Activated naive CD4-positive, alpha-beta T cell treated with anti-CD3 and anti-CD28 coated beads, Interleukin-2, amount 10 ng/mL, durations not matched to agents 7 days and 5 days (primary cell): ENCODE measurements around the gene ULK1.
A peak's percentile ranks its signal among the peaks of the same experiment; 100 is the strongest.

Experiments
- CTCF ChIA-PET: fragments of 350-600 bp; sonication (Branson Sonifier 250); formaldehyde crosslinking; loops from one replicate; lab custom pipeline; 2021; ENCODE audit warnings: antibody characterized with exemption; lab: Charles Lee
- DNase-seq: peaks from one replicate; pipeline ENCODE4 v3.0.0-alpha.2; 2020
- H3K27ac Mint-ChIP-seq: one replicate; pipeline ENCODE4 v1.8.0; 2021; ENCODE audit warnings: mild to moderate bottlenecking, moderate library complexity, mixed read lengths
- H3K27me3 Mint-ChIP-seq: one replicate; pipeline ENCODE4 v1.8.0; 2021; ENCODE audit warnings: mild to moderate bottlenecking, mixed read lengths
- H3K36me3 Mint-ChIP-seq: one replicate; pipeline ENCODE4 v1.8.0; 2021; ENCODE audit warnings: mixed read lengths
- H3K4me1 Mint-ChIP-seq: one replicate; pipeline ENCODE4 v1.8.0; 2021; ENCODE audit warnings: mixed read lengths
- H3K4me3 Mint-ChIP-seq: one replicate; pipeline ENCODE4 v1.8.0; 2021; ENCODE audit warnings: mild to moderate bottlenecking, moderate library complexity, mixed read lengths
- H3K9me3 Mint-ChIP-seq: one replicate; pipeline ENCODE4 v1.8.0; 2021; ENCODE audit warnings: mixed read lengths

ULK1 gene

DNA sequence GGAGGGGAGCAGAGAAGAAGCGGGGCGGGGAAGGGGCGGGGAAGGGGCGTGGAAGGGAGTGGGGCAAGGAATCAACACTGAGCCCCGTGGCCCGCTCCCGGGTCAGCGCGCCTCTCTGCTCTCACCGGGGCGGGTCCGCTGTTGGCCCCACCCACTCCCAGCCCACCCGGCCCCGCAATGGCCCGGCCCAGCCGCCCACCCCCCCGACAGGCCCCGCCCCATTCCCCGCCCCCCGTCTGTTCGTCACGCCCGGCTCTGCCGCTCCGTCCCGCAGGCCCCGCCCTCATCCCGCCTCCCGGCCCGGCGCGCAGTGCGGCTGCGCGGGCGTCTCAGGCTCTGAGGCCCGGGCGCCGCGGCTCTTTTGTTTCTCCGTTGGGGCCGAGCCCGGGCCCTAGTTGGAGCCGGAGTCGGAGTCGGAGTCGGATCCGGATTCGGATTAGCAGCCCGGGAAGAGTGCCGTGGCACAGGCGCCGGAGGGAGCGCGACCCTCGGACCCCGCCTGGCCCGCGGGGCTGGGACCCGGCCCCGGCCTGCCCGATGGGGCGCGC lies at the start of gene ULK1:
ULK1 (plus strand) TSS at position 310 of the 548 bp plus-strand sequence. CDS start 380 bp downstream, outside the sequence.
- Mint-ChIP-seq H3K27me3 (peaks cover 4% of the 10 kb centered on the region), H3K27ac (peak within 1 kb of the TSS; percentile 86), H3K9me3 (no peaks in the 10 kb centered on the region), H3K36me3 (peaks cover 2% of the 10 kb centered on the region), H3K4me1 (peaks cover 20% of the 10 kb centered on the region), H3K4me3 (peak within 1 kb of the TSS; percentile 85)
- DNase-seq = peak; percentile 93
- CTCF ChIA-PET = no interaction called here

DNA sequence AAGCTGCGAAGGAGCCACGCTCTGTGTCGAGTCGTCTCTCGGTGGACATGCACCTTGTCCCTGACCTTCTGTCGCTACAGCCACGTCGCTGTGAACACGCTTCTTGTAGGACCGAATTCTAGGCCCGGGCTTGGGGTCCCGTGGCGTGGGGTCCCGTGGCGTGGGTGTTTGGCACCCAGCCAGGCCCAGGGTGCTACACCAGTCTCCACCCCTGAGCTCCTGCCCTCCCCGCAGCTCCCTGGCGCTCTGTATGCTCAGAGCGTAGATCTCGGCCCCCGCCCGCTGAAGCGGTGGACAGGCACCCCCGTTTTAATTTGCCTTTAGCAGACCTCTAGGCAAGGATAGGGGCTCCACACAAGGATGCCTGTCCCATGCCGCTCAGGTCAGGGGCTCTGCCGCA lies 49.8 kb upstream of the ULK1 start:
- no peak for DNase-seq
- CTCF ChIA-PET = no interaction called here
- H3K36me3 Mint-ChIP-seq = no peaks in the 10 kb centered on the region
- no peaks in the 10 kb centered on the region for H3K9me3 Mint-ChIP-seq
- no peak overlapping the region for H3K27ac Mint-ChIP-seq
- no peak overlapping the region for H3K4me3 Mint-ChIP-seq
- H3K27me3 Mint-ChIP-seq = no peaks in the 10 kb centered on the region
- H3K4me1 Mint-ChIP-seq = no peaks in the 10 kb centered on the region

DNA sequence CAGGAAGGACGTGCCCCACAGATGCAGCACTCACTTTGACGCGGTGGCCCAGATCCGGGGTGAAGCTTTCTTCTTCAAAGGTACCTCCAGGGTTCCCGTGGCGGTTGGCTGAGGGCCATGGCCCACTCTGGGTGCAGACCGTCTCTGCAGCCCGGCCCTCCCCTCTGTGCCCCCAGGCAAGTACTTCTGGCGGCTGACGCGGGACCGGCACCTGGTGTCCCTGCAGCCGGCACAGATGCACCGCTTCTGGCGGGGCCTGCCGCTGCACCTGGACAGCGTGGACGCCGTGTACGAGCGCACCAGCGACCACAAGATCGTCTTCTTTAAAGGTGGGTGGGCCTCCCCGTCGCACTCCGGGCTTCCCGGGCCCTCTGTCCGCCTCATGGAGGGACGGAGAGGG lies 49.3 kb upstream of the ULK1 start:
- CTCF ChIA-PET = no interaction called here
- no peak overlapping the region for H3K4me3 Mint-ChIP-seq
- H3K27ac Mint-ChIP-seq = no peak overlapping the region
- H3K9me3 Mint-ChIP-seq = no peaks in the 10 kb centered on the region
- H3K27me3 Mint-ChIP-seq = no peaks in the 10 kb centered on the region
- no peaks in the 10 kb centered on the region for H3K36me3 Mint-ChIP-seq
- H3K4me1 Mint-ChIP-seq = no peaks in the 10 kb centered on the region
- no peak for DNase-seq

- Mint-ChIP-seq H3K27ac (no peak overlapping the region), H3K4me1 (no peaks in the 10 kb centered on the region), H3K9me3 (no peaks in the 10 kb centered on the region), H3K36me3 (no peaks in the 10 kb centered on the region), H3K4me3 (no peak overlapping the region), H3K27me3 (no peaks in the 10 kb centered on the region)
- CTCF ChIA-PET = no interaction called here
- DNase-seq = no peak
Measured at GRCh38 chr12:131847456-131847855, 47.0 kb upstream of the ULK1 start.

DNA sequence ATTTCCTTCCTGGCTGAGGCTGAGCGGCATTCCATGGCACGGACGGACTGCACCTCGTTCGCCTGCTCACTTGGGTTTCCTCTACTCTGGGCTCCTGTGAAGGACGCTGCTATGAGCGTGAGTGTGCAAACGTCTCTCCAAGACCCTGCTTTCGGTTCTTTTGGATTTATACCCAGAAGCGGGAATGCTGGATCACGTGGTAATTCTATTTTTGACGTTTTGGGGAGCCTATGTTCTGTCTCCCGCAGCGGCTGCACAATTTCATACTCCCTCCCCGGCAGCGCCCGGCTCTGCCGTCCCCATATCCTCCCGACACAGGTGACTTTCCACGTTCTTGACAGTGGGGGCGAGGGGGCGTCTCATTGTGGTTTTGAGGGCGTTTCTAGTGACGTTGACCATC lies 45.7 kb upstream of the ULK1 start:
- no peak for DNase-seq
- H3K36me3 Mint-ChIP-seq = no peaks in the 10 kb centered on the region
- H3K27ac Mint-ChIP-seq = no peak overlapping the region
- H3K9me3 Mint-ChIP-seq = no peaks in the 10 kb centered on the region
- no peaks in the 10 kb centered on the region for H3K4me1 Mint-ChIP-seq
- no peaks in the 10 kb centered on the region for H3K27me3 Mint-ChIP-seq
- CTCF ChIA-PET = no interaction called here
- no peak overlapping the region for H3K4me3 Mint-ChIP-seq

- DNase-seq = no peak
- no peaks in the 10 kb centered on the region for H3K9me3 Mint-ChIP-seq
- H3K4me1 Mint-ChIP-seq = no peaks in the 10 kb centered on the region
- H3K27ac Mint-ChIP-seq = no peak overlapping the region
- H3K4me3 Mint-ChIP-seq = no peak overlapping the region
- no peaks in the 10 kb centered on the region for H3K36me3 Mint-ChIP-seq
- CTCF ChIA-PET = no interaction called here
- no peaks in the 10 kb centered on the region for H3K27me3 Mint-ChIP-seq
Measured at GRCh38 chr12:131849700-131850553, 44.5 kb upstream of the ULK1 start.

DNA sequence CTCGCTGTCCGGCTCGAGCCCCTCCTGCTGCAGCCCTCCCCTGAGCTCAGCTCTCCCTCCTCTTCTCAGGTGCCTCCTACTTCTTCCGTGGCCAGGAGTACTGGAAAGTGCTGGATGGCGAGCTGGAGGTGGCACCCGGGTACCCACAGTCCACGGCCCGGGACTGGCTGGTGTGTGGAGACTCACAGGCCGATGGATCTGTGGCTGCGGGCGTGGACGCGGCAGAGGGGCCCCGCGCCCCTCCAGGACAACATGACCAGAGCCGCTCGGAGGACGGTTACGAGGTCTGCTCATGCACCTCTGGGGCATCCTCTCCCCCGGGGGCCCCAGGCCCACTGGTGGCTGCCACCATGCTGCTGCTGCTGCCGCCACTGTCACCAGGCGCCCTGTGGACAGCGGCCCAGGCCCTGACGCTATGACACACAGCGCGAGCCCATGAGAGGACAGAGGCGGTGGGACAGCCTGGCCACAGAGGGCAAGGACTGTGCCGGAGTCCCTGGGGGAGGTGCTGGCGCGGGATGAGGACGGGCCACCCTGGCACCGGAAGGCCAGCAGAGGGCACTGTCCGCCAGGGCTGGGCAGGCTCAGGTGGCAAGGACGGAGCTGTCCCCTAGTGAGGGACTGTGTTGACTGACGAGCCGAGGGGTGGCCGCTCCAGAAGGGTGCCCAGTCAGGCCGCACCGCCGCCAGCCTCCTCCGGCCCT lies 43.4 kb upstream of the ULK1 start:
- Mint-ChIP-seq H3K27me3 (peaks cover 2% of the 10 kb centered on the region), H3K27ac (no peak overlapping the region), H3K9me3 (no peaks in the 10 kb centered on the region), H3K4me1 (no peaks in the 10 kb centered on the region), H3K4me3 (no peak overlapping the region), H3K36me3 (no peaks in the 10 kb centered on the region)
- peak; percentile 33 for DNase-seq
- CTCF ChIA-PET = interaction anchor here (0.6 kb wide), 1 partner anchor 157 kb away, joined by 3 read pairs; no protein-coding TSS in a partner anchor

DNA sequence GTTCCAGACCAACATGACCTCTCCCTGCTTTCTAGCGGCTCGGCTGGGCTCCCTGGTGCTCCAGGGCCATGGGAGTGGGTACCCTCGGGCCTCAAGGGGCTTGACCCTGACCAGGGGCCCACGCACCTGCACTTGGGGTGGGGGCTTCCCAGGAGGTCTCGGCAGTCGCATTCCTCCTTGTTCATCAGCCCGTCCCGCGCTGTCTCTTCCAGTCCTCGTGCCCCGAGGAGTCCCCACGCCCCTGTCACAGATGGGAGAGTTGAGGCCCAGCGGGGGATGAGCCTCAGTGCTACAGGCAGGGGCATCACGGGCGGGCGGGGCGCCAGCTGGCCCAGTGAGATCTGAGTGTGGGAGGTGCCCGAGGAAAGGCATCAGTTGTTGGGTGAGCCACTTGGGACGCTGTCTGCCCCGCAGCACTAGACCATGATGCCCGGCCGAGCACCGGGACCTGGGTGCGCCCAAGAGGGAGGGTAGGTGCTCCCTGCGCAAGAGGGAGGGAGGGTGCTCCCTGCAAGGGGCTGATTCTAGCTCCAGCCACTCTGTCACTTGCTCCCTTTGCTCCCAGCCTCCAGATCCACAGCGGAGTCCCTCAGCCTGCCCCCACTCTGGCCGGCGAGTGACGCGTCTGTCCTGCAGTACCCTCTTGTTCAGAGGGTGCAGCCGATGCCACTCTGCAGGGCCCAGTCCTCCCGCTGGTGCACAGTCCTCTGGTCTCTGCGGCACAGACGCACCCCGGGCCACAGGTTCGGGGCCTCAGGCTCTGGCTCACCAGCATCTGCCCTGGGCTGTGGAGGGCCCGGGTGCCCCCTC lies 42.5 kb upstream of the ULK1 start:
- Mint-ChIP-seq H3K4me1 (no peaks in the 10 kb centered on the region), H3K27ac (no peak overlapping the region), H3K9me3 (no peaks in the 10 kb centered on the region), H3K27me3 (peaks cover 7% of the 10 kb centered on the region), H3K36me3 (no peaks in the 10 kb centered on the region), H3K4me3 (no peak overlapping the region)
- DNase-seq = no peak
- CTCF ChIA-PET = interaction anchor here (0.6 kb wide), 1 partner anchor 156 kb away, joined by 3 read pairs; no protein-coding TSS in a partner anchor

DNA sequence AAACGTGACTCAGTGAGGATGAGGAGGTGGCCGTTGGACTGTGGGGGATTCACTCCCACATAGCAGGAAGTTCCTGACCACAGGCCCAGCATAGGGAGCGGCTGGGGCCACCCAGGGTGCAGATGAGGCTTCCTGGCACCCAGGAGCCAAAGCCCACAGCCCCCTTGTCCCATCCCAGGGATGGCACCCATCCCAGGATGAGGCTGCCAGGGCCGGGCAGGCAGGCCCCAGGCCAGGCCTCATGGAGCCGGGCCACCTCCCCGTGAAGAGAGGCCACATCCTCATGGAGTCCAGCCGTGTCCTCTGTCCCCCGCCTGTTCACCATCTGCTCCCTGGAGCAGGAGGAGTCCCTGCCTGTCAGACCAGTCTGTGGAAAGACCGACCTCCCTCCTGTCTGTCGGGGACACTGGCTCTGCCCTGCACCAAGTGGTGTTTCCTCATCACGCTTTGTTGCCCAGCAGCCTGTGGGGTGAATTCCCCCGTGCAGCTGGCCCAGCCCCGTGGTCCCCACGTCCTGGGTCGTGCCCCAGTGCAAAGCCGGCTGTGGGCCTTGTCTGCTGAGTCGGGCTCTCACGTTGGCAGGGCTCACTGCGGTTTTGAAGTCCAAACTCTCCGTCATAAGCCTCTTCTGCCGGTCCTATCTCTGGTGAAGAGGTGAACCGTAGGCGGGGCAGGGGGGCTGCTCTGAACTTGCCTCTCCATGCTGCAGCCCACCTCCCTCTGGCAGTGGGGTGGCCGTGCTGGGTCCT lies 41.7 kb upstream of the ULK1 start:
- no peak overlapping the region for H3K4me3 Mint-ChIP-seq
- no peak overlapping the region for H3K27ac Mint-ChIP-seq
- no peak for DNase-seq
- H3K27me3 Mint-ChIP-seq = peaks cover 11% of the 10 kb centered on the region
- H3K9me3 Mint-ChIP-seq = no peaks in the 10 kb centered on the region
- no peaks in the 10 kb centered on the region for H3K4me1 Mint-ChIP-seq
- H3K36me3 Mint-ChIP-seq = no peaks in the 10 kb centered on the region
- CTCF ChIA-PET = no interaction called here

DNA sequence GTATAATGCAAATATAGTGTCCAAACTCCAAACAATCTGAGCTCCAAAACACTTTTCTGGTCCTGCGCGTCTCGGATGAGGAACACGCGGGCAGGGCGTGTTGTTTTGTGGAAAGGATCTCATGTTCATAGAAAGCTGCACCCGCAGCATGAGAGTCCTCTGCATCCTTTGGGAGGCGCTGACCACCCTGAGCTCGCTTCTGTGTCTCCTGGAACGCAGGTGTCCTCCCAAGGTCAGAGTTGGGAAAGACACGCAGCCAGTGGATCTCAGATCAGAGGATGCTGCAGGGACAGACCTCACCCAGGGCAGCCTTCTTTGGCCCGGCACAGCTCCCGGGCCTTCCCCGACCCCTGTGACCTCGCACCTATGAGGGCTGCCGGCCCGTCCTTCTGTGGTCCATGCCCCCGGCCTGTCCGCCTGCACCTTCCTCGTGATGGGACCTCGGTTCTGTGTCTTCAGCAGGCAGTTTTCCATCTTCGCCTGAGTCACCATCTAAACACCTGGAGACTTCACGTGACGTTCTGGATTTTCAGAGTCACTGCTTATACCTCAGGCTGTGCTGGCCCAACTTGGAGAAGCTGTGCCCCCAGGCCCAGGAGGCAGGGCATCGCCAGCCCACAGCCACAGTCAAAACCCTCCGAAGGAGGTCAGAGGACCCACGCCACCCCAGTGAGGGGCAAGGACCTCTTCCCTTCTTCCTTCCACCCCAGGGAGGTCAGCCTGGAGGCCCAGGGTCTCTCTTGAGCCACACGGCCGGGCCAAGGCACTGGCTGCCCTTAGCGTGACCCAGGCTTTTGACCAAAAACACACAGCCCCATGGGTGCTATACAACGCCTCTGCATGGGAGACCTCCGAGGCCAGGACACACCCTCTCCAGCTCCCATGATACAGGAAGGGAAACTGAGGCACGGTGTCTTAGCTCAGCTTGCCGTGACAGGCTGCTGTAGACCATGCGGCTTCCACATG lies 40.3 kb upstream of the ULK1 start:
- H3K36me3 Mint-ChIP-seq = no peaks in the 10 kb centered on the region
- no peak for DNase-seq
- no peaks in the 10 kb centered on the region for H3K4me1 Mint-ChIP-seq
- peak overlapping the region; percentile 28 for H3K27ac Mint-ChIP-seq
- H3K4me3 Mint-ChIP-seq = no peak overlapping the region
- CTCF ChIA-PET = interaction anchor here (0.9 kb wide), 1 partner anchor 23 kb away, joined by 3 read pairs; no protein-coding TSS in a partner anchor
- no peaks in the 10 kb centered on the region for H3K9me3 Mint-ChIP-seq
- peaks cover 15% of the 10 kb centered on the region for H3K27me3 Mint-ChIP-seq

DNA sequence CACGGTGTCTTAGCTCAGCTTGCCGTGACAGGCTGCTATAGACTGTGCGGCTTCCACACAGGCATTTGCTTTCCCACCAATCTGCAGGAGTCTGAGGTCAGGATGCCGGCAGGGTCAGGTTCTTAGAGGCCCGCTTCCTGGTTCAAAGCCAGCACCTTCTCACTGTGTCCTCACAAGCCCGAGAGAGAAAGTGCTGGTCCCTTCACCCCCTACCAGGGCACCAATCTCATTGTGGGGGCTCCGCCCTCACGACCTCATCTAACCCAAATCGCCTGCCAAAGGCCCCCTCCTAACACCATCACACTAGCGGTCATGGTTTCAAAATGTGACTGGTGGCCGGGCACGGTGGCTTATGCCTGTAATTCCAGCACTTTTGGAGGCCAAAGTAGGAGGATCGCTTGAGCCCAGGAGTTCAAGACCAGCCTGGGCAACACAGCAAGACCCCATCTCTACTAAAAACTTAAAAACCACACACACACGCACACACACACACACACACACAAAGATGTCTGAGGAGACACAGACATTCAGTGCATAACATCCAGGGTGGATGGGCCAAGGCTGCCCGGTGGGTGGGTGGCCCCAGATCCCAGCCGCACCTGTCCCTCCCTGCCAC lies 39.5 kb upstream of the ULK1 start:
- Mint-ChIP-seq H3K36me3 (no peaks in the 10 kb centered on the region), H3K4me3 (no peak overlapping the region), H3K9me3 (no peaks in the 10 kb centered on the region), H3K27ac (no peak overlapping the region), H3K27me3 (peaks cover 15% of the 10 kb centered on the region), H3K4me1 (peaks cover under 1% of the 10 kb centered on the region)
- DNase-seq = no peak
- CTCF ChIA-PET = no interaction called here

- Mint-ChIP-seq H3K9me3 (no peaks in the 10 kb centered on the region), H3K27me3 (peaks cover 15% of the 10 kb centered on the region), H3K36me3 (no peaks in the 10 kb centered on the region), H3K4me3 (no peak overlapping the region), H3K27ac (no peak overlapping the region), H3K4me1 (peaks cover 6% of the 10 kb centered on the region)
- no peak for DNase-seq
- CTCF ChIA-PET = no interaction called here
Measured at GRCh38 chr12:131855521-131856142, 38.8 kb upstream of the ULK1 start.
